ENCODE data around the gene DAB2IP. TPM values are rescaled to one million over a fixed set of nuclear protein-coding genes. Genes with fewer than 3 reads are reported as not detected.

DAB2IP gene
- total and polyA plus RNA-seq, 2 donors (not counting 1 experiment from before 2014, with no cell fraction given) = 14.6 to 16.5 TPM

DNA sequence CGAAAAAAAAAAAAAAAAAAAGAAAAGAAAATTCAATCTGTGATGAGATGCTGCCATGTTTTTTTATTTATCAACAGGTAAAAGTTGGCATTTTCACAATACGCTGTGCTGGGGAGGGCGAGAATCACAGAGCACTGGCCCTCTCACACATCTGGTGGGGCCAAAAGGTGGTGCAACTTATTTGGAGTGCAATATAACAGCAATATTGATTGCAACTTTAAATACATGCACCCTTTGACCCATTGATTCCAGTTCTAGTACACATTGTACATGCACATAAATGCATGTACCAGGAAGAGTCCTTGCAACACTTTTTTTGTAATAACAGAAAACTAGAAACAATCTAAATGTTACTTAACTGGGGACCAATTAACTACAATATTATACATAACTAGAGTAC is 159.1 kb downstream of the DAB2IP start:
- no peak overlapping the region for H3K4me3 ChIP-seq (replicated peaks in 1 of 4; ENCODE audit: control extremely low read depth in 1 of 4, insufficient read depth in 1 of 4, low read depth in 3 of 4, low read length in 4 of 4)
- no peaks in the 10 kb centered on the region for H3K27me3 ChIP-seq (ENCODE audit: control insufficient read depth, insufficient read depth, low read length)
- H3K27ac ChIP-seq (ENCODE audit: insufficient read depth, low read length) = no peak overlapping the region
- H3K9me3 ChIP-seq (ENCODE audit: control insufficient read depth, insufficient read depth, low read depth, low read length) = no peaks in the 10 kb centered on the region
- no peak overlapping the region for H2AFZ ChIP-seq (ENCODE audit: low read length)
- TF ChIP-seq, protein P1, sequence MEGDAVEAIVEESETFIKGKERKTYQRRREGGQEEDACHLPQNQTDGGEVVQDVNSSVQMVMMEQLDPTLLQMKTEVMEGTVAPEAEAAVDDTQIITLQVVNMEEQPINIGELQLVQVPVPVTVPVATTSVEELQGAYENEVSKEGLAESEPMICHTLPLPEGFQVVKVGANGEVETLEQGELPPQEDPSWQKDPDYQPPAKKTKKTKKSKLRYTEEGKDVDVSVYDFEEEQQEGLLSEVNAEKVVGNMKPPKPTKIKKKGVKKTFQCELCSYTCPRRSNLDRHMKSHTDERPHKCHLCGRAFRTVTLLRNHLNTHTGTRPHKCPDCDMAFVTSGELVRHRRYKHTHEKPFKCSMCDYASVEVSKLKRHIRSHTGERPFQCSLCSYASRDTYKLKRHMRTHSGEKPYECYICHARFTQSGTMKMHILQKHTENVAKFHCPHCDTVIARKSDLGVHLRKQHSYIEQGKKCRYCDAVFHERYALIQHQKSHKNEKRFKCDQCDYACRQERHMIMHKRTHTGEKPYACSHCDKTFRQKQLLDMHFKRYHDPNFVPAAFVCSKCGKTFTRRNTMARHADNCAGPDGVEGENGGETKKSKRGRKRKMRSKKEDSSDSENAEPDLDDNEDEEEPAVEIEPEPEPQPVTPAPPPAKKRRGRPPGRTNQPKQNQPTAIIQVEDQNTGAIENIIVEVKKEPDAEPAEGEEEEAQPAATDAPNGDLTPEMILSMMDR (conservative IDR thresholded peaks at IDR 0.05 in 1 of 2, IDR thresholded peaks at IDR 0.05 in 1 of 2; ENCODE audit: low read depth in 1 of 2, low read length in 2 of 2) = no peak
- no peak for TF ChIP-seq EZH2 (IDR thresholded peaks at IDR 0.05; ENCODE audit: low read length, missing control alignments)
- H3K9ac ChIP-seq (ENCODE audit: insufficient read depth, low read length) = no peak overlapping the region
- no peak for DNase-seq (ENCODE audit: low read depth in 2 of 2)
- H3K4me1 ChIP-seq (ENCODE audit: control insufficient read depth, extremely low read depth, insufficient read depth, low read length) = no peaks in the 10 kb centered on the region
- H3K36me3 ChIP-seq (ENCODE audit: control insufficient read depth, insufficient read depth, low read length) = no peaks in the 10 kb centered on the region
- no peaks in the 10 kb centered on the region for H3K79me2 ChIP-seq (ENCODE audit: control insufficient read depth, insufficient read depth, low read length)
- no peaks in the 10 kb centered on the region for H4K20me1 ChIP-seq (ENCODE audit: control insufficient read depth, extremely low read depth, insufficient read depth, low read length)
- no peak overlapping the region for H3K4me2 ChIP-seq (ENCODE audit: extremely low read depth, insufficient read depth, low read length)

DNA sequence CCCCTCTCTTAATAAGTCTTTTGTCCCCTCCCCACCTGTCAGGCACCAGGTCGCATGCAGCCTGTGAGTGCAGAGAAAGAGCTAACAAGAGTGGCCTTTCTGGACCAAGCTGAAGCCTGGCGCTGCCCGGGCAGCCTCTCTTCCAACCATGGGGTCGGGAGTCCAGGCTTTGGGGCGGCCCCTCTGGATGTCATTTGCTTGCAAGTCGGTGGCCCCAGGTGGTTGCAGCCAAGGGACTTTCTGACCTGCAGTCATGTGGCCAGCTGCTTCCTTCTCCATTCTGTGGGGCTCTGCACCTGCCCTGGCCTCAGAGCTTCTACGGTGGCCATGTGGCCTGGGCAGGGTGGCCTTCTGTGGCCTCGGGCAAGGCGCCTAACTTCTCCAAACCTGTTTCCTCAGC is 159.7 kb downstream of the DAB2IP start:
- no peaks in the 10 kb centered on the region for H3K79me2 ChIP-seq (ENCODE audit: control insufficient read depth, insufficient read depth, low read length)
- H2AFZ ChIP-seq (ENCODE audit: low read length) = no peak overlapping the region
- no peak overlapping the region for H3K4me2 ChIP-seq (ENCODE audit: extremely low read depth, insufficient read depth, low read length)
- H3K9me3 ChIP-seq (ENCODE audit: control insufficient read depth, insufficient read depth, low read depth, low read length) = no peaks in the 10 kb centered on the region
- no peaks in the 10 kb centered on the region for H3K36me3 ChIP-seq (ENCODE audit: control insufficient read depth, insufficient read depth, low read length)
- TF ChIP-seq, protein P1 (conservative IDR thresholded peaks at IDR 0.05 in 1 of 2, IDR thresholded peaks at IDR 0.05 in 1 of 2; ENCODE audit: low read depth in 1 of 2, low read length in 2 of 2) = no peak
- TF ChIP-seq EZH2 (IDR thresholded peaks at IDR 0.05; ENCODE audit: low read length, missing control alignments) = no peak
- H3K9ac ChIP-seq (ENCODE audit: insufficient read depth, low read length) = no peak overlapping the region
- no peaks in the 10 kb centered on the region for H3K27me3 ChIP-seq (ENCODE audit: control insufficient read depth, insufficient read depth, low read length)
- no peaks in the 10 kb centered on the region for H3K4me1 ChIP-seq (ENCODE audit: control insufficient read depth, extremely low read depth, insufficient read depth, low read length)
- H3K27ac ChIP-seq (ENCODE audit: insufficient read depth, low read length) = no peak overlapping the region
- no peak overlapping the region for H3K4me3 ChIP-seq (replicated peaks in 1 of 4; ENCODE audit: control extremely low read depth in 1 of 4, insufficient read depth in 1 of 4, low read depth in 3 of 4, low read length in 4 of 4)
- no peak for DNase-seq (ENCODE audit: low read depth in 2 of 2)
- no peaks in the 10 kb centered on the region for H4K20me1 ChIP-seq (ENCODE audit: control insufficient read depth, extremely low read depth, insufficient read depth, low read length)

DNA sequence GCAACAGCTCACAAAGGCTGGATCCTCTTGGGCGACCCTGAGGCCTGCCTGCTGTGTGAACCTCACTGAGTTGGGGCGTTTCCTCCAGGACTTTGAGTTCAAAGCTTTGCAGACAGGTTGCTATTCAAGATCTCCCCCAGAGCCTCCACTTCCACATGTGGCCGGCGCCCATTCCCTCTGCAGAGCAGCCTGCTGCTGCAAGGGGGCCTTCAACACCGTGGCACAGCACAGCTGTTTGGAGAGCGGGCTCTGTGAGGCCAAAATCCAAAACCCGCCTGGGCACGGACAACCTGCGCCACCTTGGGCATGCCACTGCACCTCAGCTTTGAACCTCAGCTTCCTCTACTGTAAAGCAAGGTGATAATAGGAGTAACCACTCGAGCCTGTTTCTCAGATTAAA is 160.3 kb downstream of the DAB2IP start:
- Histone ChIP-seq H3K9ac (ENCODE audit: insufficient read depth, low read length) (no peak overlapping the region), H3K27me3 (ENCODE audit: control insufficient read depth, insufficient read depth, low read length) (no peaks in the 10 kb centered on the region), H3K36me3 (ENCODE audit: control insufficient read depth, insufficient read depth, low read length) (no peaks in the 10 kb centered on the region), H4K20me1 (ENCODE audit: control insufficient read depth, extremely low read depth, insufficient read depth, low read length) (no peaks in the 10 kb centered on the region), H2AFZ (ENCODE audit: low read length) (no peak overlapping the region), H3K27ac (ENCODE audit: insufficient read depth, low read length) (no peak overlapping the region), H3K4me2 (ENCODE audit: extremely low read depth, insufficient read depth, low read length) (no peak overlapping the region), H3K4me1 (ENCODE audit: control insufficient read depth, extremely low read depth, insufficient read depth, low read length) (no peaks in the 10 kb centered on the region), H3K79me2 (ENCODE audit: control insufficient read depth, insufficient read depth, low read length) (no peaks in the 10 kb centered on the region), H3K4me3 (replicated peaks in 1 of 4; ENCODE audit: control extremely low read depth in 1 of 4, insufficient read depth in 1 of 4, low read depth in 3 of 4, low read length in 4 of 4) (no peak overlapping the region), H3K9me3 (ENCODE audit: control insufficient read depth, insufficient read depth, low read depth, low read length) (no peaks in the 10 kb centered on the region)
- TF ChIP-seq EZH2 (IDR thresholded peaks at IDR 0.05; ENCODE audit: low read length, missing control alignments) = no peak
- TF ChIP-seq, protein P1 (conservative IDR thresholded peaks at IDR 0.05 in 1 of 2, IDR thresholded peaks at IDR 0.05 in 1 of 2; ENCODE audit: low read depth in 1 of 2, low read length in 2 of 2) = no peak
- no peak for DNase-seq (ENCODE audit: low read depth in 2 of 2)
